SK-N-SH (cell line): ENCODE measurements around the gene ID1. TPM values are rescaled to one million over a fixed set of nuclear protein-coding genes. Genes with fewer than 3 reads are reported as not detected.
"Not testable (repeated sequence)": the region's sequence is repeated elsewhere in the genome, so short reads cannot be mapped to it uniquely, and the experiment has no call there.

Experiments
- CTCF ChIA-PET: fragments of 300-600, 350-600 bp; formaldehyde crosslinking; extraction: SDS; loops from one replicate; lab custom pipeline; 2021; lab: Yijun Ruan, JAX
- POLR2A ChIA-PET: fragments of 350-600 bp; sonication (Branson Sonifier 250); formaldehyde crosslinking; extraction: SDS; loops from one replicate; lab custom pipeline; 2020; ENCODE audit warnings: antibody characterized with exemption, inconsistent platforms; lab: Yijun Ruan, JAX
- DNase-seq: peaks from one replicate; pipeline ENCODE4 v3.0.0; 2012
- H2AFZ ChIP-seq: fragments of 200-600 bp; sonication (generic); 2 replicates; pipeline ENCODE4 v1.8.1; 2016; ENCODE audit warnings: antibody characterized with exemption, mild to moderate bottlenecking, low read depth
- H3F3A ChIP-seq: fragments of 200-600 bp; sonication (generic); replicated peaks from 2 replicates; pipeline ENCODE3; 2016; ENCODE audit warnings: antibody characterized with exemption, mild to moderate bottlenecking; ENCODE audit not compliant: insufficient read depth
- H3K27ac ChIP-seq, 2 experiments: fragments of 200-500 bp in 1 of 2; fragments of 200-600 bp in 1 of 2; sonication (Bioruptor generic) in 1 of 2; sonication (generic), shearing (Covaris generic) in 1 of 2; 2 replicates each; pipeline versions ENCODE4 v1.5.1 to v1.6.1; 2014 to 2016; ENCODE audit warnings: low read depth in 2 of 2, inconsistent platforms in 1 of 2, low read length in 1 of 2, mild to moderate bottlenecking in 1 of 2, mixed read lengths in 1 of 2
- H3K27me3 ChIP-seq: fragments of 200-600 bp; sonication (generic), shearing (Covaris generic); 2 replicates; pipeline ENCODE4 v1.6.1; 2016; ENCODE audit warnings: mixed run types; ENCODE audit not compliant: insufficient read depth
- H3K36me3 ChIP-seq, 2 experiments: fragments of 200-500 bp in 1 of 2; fragments of 200-600 bp in 1 of 2; sonication (Bioruptor generic) in 1 of 2; sonication (generic) in 1 of 2; replicated peaks in 1 of 2; 2 replicates each; pipeline versions ENCODE3 to v1.5.1; 2014 to 2016; ENCODE audit warnings: low read length in 1 of 2, mild to moderate bottlenecking in 1 of 2; ENCODE audit not compliant: insufficient read depth in 2 of 2, control insufficient read depth in 1 of 2
- H3K4me1 ChIP-seq, 2 experiments: fragments of 200-500 bp in 1 of 2; fragments of 200-600 bp in 1 of 2; sonication (Bioruptor generic) in 1 of 2; sonication (generic), shearing (Covaris generic) in 1 of 2; 2 replicates each; pipeline versions ENCODE4 v1.5.1 to v1.6.1; 2014 to 2016; ENCODE audit warnings: low read depth in 1 of 2, low read length in 1 of 2, mixed run types in 1 of 2; ENCODE audit not compliant: insufficient read depth in 2 of 2, control insufficient read depth in 1 of 2
- H3K4me2 ChIP-seq: fragments of 200-600 bp; sonication (generic), shearing (Covaris generic); 2 replicates; pipeline ENCODE4 v1.6.1; 2017; ENCODE audit warnings: mixed run types
- H3K4me3 ChIP-seq, 2 experiments: fragments of 200-500 bp in 1 of 2; fragments of 200-600 bp in 1 of 2; sonication (Bioruptor generic) in 1 of 2; sonication (generic), shearing (Covaris generic) in 1 of 2; 2 replicates each; pipeline versions ENCODE4 v1.5.1 to v1.8.1; 2014 to 2016; ENCODE audit warnings: low read depth in 2 of 2, inconsistent platforms in 1 of 2, low read length in 1 of 2, mild to moderate bottlenecking in 1 of 2, mixed read lengths in 1 of 2, moderate library complexity in 1 of 2
- H3K79me2 ChIP-seq: fragments of 200-600 bp; sonication (generic); 2 replicates; pipeline ENCODE4 v1.8.1; 2017; ENCODE audit warnings: mild to moderate bottlenecking; ENCODE audit not compliant: insufficient read depth
- H3K9ac ChIP-seq: fragments of 200-600 bp; sonication (generic); 2 replicates; pipeline ENCODE4 v1.6.1; 2017; ENCODE audit warnings: mixed run types
- H3K9me2 ChIP-seq: fragments of 200-600 bp; sonication (generic); 2 replicates; pipeline ENCODE4 v1.6.1; 2017; ENCODE audit warnings: mixed run types
- H3K9me3 ChIP-seq: fragments of 200-600 bp; sonication (generic); 2 replicates; pipeline ENCODE4 v1.6.1; 2017; ENCODE audit warnings: mixed run types, mild to moderate bottlenecking, moderate library complexity
- H4K20me1 ChIP-seq: fragments of 200-600 bp; sonication (generic); 2 replicates; pipeline ENCODE4 v1.6.1; 2017; ENCODE audit warnings: mild to moderate bottlenecking, mixed run types; ENCODE audit not compliant: insufficient read depth
- CHD2 ChIP-seq: fragments of 150-350 bp; IDR thresholded peaks from 2 replicates; pipeline ENCODE4 v1.6.1; 2018; ENCODE audit warnings: low read length; ENCODE audit not compliant: partially characterized antibody
- ELF1 ChIP-seq: IDR thresholded peaks from 2 replicates; pipeline ENCODE4 v1.4.0; 2012
- FOSL2 ChIP-seq: IDR thresholded peaks from 2 replicates; pipeline ENCODE4 v1.4.0; 2012; ENCODE audit warnings: low read depth, mild to moderate bottlenecking, moderate library complexity, borderline replicate concordance
- FOXJ3 ChIP-seq: sonication (generic); formaldehyde crosslinking; IDR thresholded peaks from 2 replicates; pipeline ENCODE4 v1.5.1; 2020; ENCODE audit warnings: mild to moderate bottlenecking, missing genetic modification reagents
- POLR2AphosphoS5 ChIP-seq: IDR thresholded peaks from 2 replicates; pipeline ENCODE4 v1.6.1; 2012; ENCODE audit warnings: low read depth, low read length
- SIN3A ChIP-seq: IDR thresholded peaks from 2 replicates; pipeline ENCODE4 v1.6.1; 2012; ENCODE audit warnings: low read depth, mild to moderate bottlenecking, low read length, moderate library complexity, borderline replicate concordance
- TCF12 ChIP-seq: IDR thresholded peaks from 2 replicates; pipeline ENCODE4 v1.4.0; 2012
- WGBS: methylation state at CpG from one replicate; pipeline ENCODE4 v1.1.6; 2017; ENCODE audit warnings: low lambda C conversion rate; 5-methylcytosine and 5-hydroxymethylcytosine counted together
- polyA plus RNA-seq, 3 experiments: library from polyadenylated mRNA; depleted of rRNA; stranded (reverse); fragments of >200 nt; gene quantifications; 2 replicates each; pipeline ENCODE4 v1.2.3, GENCODE V29; 2012
- TF ChIP-seq, protein P1 (sequence below): fragments of 150-350 bp; IDR thresholded peaks from 2 replicates; pipeline ENCODE4 v1.6.1; 2016; ENCODE audit warnings: mild to moderate bottlenecking, low read depth, low read length
- TF ChIP-seq, protein P2 (sequence below): IDR thresholded peaks from 2 replicates; pipeline ENCODE4 v1.6.1; 2012; ENCODE audit warnings: mild to moderate bottlenecking, low read depth, low read length, moderate library complexity

Gene ID1
- polyA plus RNA-seq, 1 of the 3 experiments (the other 2 are of a cell fraction) = 493 TPM

DNA sequence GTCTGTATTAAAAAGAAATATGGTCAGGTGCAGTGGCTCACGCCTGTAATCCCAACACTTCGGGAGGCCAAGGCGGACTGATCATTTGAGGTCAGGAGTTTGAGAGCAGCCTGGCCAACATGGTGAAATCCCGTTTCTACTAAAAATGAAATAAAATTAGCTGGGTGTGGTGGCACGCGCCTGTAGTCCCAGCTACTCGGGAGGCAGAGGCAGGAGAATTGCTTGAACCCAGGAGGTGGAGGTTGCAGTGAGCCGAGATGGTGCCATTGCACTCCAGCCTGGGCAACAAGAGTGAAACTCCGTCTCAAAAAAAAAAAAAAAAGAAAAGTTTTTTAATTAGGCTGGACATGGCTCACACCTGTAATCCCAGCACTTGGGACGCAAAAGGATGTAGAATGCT, 30.1 kb upstream of the ID1 start:
- H3K27ac ChIP-seq, H3K4me3 ChIP-seq, DNase-seq, H3K27me3 ChIP-seq, H4K20me1 ChIP-seq, H3K9me2 ChIP-seq, H2AFZ ChIP-seq, H3K9ac ChIP-seq, H3K9me3 ChIP-seq, H3K4me2 ChIP-seq, H3K36me3 ChIP-seq: not testable (repeated sequence)
- H3K79me2 ChIP-seq = peaks cover 17% of the 10 kb centered on the region; the same call in 1 of the 2 replicates
- 96% methylated on average over 10 of the region's 10 CpGs for WGBS
- POLR2A ChIA-PET = interaction anchor here (0.7 to 8.9 kb wide), 2 partner anchors 35 to 1986 kb away, joined by 3 to 181 read pairs; no protein-coding TSS in a partner anchor
- H3F3A ChIP-seq = peaks cover 30% of the 10 kb centered on the region
- CTCF ChIA-PET = interaction anchor here (1.0 to 31.0 kb wide), 3 partner anchors 12 to 248 kb away, joined by 3 to 1802 read pairs (median 6); partner anchors contain the start of gene ID1
- peaks cover 26 to 27% of the 10 kb centered on the region in 2 experiments for H3K4me1 ChIP-seq

DNA sequence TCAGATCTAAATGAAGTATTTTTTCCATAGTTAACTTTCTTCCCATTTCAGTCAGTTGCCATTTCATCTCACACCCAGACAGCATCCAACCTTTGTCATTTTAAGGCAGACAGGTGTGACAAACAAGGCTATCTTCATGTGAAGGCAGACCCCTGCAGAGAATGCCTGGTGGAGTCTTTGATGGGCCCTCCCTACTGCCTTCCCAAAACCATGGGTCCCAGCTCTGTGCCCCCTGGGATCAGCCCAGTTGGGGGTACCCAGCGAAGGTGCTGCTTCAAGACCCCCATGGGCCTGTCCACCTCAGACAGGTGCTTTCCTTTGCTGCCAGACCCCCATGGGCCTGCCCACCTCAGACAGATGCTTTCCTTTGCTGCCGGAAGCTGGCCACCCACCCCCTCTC, 28.3 kb upstream of the ID1 start:
- Histone ChIP-seq H4K20me1 (no peaks in the 10 kb centered on the region), H3F3A (peaks cover 20% of the 10 kb centered on the region), H3K4me2 (no peak overlapping the region), H3K36me3 (no peaks in the 10 kb centered on the region), H3K9me2 (no peaks in the 10 kb centered on the region), H3K27me3 (no peaks in the 10 kb centered on the region), H3K4me1 (peaks cover 14 to 15% of the 10 kb centered on the region in 2 experiments), H3K4me3 (no peak overlapping the region), H3K79me2 (peaks cover 14% of the 10 kb centered on the region; the same call in 1 of the 2 replicates), H2AFZ (no peak overlapping the region), H3K9me3 (no peaks in the 10 kb centered on the region), H3K9ac (no peak overlapping the region), H3K27ac (no peak overlapping the region)
- ChIA-PET CTCF (interaction anchor here (1.1 to 31.0 kb wide), 4 partner anchors 7 to 34 kb away, joined by 5 to 1802 read pairs (median 6); partner anchors contain the start of gene ID1), POLR2A (interaction anchor here (1.2 kb wide), 1 partner anchor 162 kb away, joined by 3 read pairs; no protein-coding TSS in a partner anchor)
- TF ChIP-seq ELF1 (no peak), FOXJ3 (no peak), FOSL2 (no peak), CHD2 (no peak), POLR2AphosphoS5 (no peak), SIN3A (no peak), TCF12 (no peak)
- TF ChIP-seq, protein P1, sequence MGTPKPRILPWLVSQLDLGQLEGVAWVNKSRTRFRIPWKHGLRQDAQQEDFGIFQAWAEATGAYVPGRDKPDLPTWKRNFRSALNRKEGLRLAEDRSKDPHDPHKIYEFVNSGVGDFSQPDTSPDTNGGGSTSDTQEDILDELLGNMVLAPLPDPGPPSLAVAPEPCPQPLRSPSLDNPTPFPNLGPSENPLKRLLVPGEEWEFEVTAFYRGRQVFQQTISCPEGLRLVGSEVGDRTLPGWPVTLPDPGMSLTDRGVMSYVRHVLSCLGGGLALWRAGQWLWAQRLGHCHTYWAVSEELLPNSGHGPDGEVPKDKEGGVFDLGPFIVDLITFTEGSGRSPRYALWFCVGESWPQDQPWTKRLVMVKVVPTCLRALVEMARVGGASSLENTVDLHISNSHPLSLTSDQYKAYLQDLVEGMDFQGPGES = no peak
- TF ChIP-seq, protein P2, sequence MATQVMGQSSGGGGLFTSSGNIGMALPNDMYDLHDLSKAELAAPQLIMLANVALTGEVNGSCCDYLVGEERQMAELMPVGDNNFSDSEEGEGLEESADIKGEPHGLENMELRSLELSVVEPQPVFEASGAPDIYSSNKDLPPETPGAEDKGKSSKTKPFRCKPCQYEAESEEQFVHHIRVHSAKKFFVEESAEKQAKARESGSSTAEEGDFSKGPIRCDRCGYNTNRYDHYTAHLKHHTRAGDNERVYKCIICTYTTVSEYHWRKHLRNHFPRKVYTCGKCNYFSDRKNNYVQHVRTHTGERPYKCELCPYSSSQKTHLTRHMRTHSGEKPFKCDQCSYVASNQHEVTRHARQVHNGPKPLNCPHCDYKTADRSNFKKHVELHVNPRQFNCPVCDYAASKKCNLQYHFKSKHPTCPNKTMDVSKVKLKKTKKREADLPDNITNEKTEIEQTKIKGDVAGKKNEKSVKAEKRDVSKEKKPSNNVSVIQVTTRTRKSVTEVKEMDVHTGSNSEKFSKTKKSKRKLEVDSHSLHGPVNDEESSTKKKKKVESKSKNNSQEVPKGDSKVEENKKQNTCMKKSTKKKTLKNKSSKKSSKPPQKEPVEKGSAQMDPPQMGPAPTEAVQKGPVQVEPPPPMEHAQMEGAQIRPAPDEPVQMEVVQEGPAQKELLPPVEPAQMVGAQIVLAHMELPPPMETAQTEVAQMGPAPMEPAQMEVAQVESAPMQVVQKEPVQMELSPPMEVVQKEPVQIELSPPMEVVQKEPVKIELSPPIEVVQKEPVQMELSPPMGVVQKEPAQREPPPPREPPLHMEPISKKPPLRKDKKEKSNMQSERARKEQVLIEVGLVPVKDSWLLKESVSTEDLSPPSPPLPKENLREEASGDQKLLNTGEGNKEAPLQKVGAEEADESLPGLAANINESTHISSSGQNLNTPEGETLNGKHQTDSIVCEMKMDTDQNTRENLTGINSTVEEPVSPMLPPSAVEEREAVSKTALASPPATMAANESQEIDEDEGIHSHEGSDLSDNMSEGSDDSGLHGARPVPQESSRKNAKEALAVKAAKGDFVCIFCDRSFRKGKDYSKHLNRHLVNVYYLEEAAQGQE = no peak
- DNase-seq = no peak
- 100% methylated on average over 2 of the region's 2 CpGs for WGBS
